Neural progenitor cell (in vitro differentiated cells): ENCODE measurements around the gene CD300LD. TPM values are rescaled to one million over a fixed set of nuclear protein-coding genes. Genes with fewer than 3 reads are reported as not detected.

Source experiments
- DNase-seq: peaks from one replicate; pipeline ENCODE4 v3.0.0-alpha.2; 2016; ENCODE audit warnings: low spot score
- H2AFZ ChIP-seq: fragments of 200-600 bp; sonication (generic); replicated peaks from 2 replicates; pipeline ENCODE4 v1.6.1; 2016; ENCODE audit warnings: antibody characterized with exemption
- H3F3A ChIP-seq: fragments of 200-600 bp; sonication (generic); 2 replicates; pipeline ENCODE4 v1.6.1; 2016; ENCODE audit warnings: antibody characterized with exemption, low read depth
- H3K27ac ChIP-seq: fragments of 200-600 bp; sonication (generic); 2 replicates; pipeline ENCODE4 v1.5.1; 2016; ENCODE audit warnings: mild to moderate bottlenecking
- H3K27me3 ChIP-seq: fragments of 200-600 bp; sonication (generic); 2 replicates; pipeline ENCODE4 v1.6.1; 2016; ENCODE audit warnings: mild to moderate bottlenecking, moderate library complexity
- H3K36me3 ChIP-seq: fragments of 200-600 bp; sonication (generic); 2 replicates; pipeline ENCODE4 v1.5.1; 2016
- H3K4me1 ChIP-seq: fragments of 200-600 bp; sonication (generic); 2 replicates; pipeline ENCODE4 v1.6.1; 2016; ENCODE audit warnings: mixed run types
- H3K4me2 ChIP-seq: fragments of 200-600 bp; sonication (generic); 2 replicates; pipeline ENCODE4 v1.6.1; 2016
- H3K4me3 ChIP-seq: fragments of 200-600 bp; sonication (generic); 2 replicates; pipeline ENCODE4 v1.5.1; 2016
- H3K79me2 ChIP-seq: fragments of 200-600 bp; sonication (generic); 2 replicates; pipeline ENCODE4 v1.6.1; 2016; ENCODE audit warnings: low read depth
- H3K9ac ChIP-seq: fragments of 200-600 bp; sonication (generic); 2 replicates; pipeline ENCODE4 v1.6.1; 2016
- H3K9me3 ChIP-seq: fragments of 200-600 bp; sonication (generic); 2 replicates; pipeline ENCODE4 v1.5.1; 2016; ENCODE audit warnings: low read depth
- H4K20me1 ChIP-seq: fragments of 200-600 bp; sonication (generic); 2 replicates; pipeline ENCODE4 v1.6.1; 2016; ENCODE audit warnings: low read depth
- H3K27ac Mint-ChIP-seq: 3 replicates; pipeline ENCODE4 v1.8.0; 2021; ENCODE audit warnings: mixed read lengths
- H3K27me3 Mint-ChIP-seq: 2 replicates; pipeline ENCODE4 v1.8.0; 2022; ENCODE audit warnings: low read depth, mild to moderate bottlenecking, inconsistent platforms, moderate library complexity, mixed read lengths; ENCODE audit not compliant: insufficient read depth
- H3K36me3 Mint-ChIP-seq: 3 replicates; pipeline ENCODE4 v1.8.0; 2021; ENCODE audit warnings: mixed read lengths
- H3K4me1 Mint-ChIP-seq: 3 replicates; pipeline ENCODE4 v1.8.0; 2021; ENCODE audit warnings: mixed read lengths
- H3K4me3 Mint-ChIP-seq: 3 replicates; pipeline ENCODE4 v1.8.0; 2021; ENCODE audit warnings: mild to moderate bottlenecking, moderate library complexity, mixed read lengths
- H3K9me3 Mint-ChIP-seq: 3 replicates; pipeline ENCODE4 v1.8.0; 2020; ENCODE audit warnings: mixed read lengths
- CTCF ChIP-seq: fragments of 200-600 bp; sonication (generic); IDR thresholded peaks from 2 replicates; pipeline ENCODE4 v1.5.1; 2017; ENCODE audit warnings: antibody characterized with exemption, mild to moderate bottlenecking
- EZH2 ChIP-seq: fragments of 200-600 bp; sonication (generic); IDR thresholded peaks from 2 replicates; pipeline ENCODE4 v1.6.1; 2017; ENCODE audit warnings: antibody characterized with exemption, mild to moderate bottlenecking, moderate library complexity
- EZH2phosphoT487 ChIP-seq: fragments of 200-600 bp; sonication (generic); IDR thresholded peaks from 2 replicates; pipeline ENCODE4 v1.6.1; 2017; ENCODE audit warnings: antibody characterized with exemption
- total RNA-seq: library from RNA; depleted of rRNA; stranded (reverse); fragments of >200 nt; gene quantifications from 2 replicates; pipeline ENCODE4 v1.2.3, GENCODE V29; 2015; ENCODE audit warnings: low replicate concordance

CD300LD gene
- total RNA-seq, 1 donor from 2014 or later: not detected

GRCh38 chr17:74625661-74626060, 33.6 kb upstream of the CD300LD start:
- no peaks in the 10 kb centered on the region for H3K36me3 ChIP-seq
- H3F3A ChIP-seq: no peaks in the 10 kb centered on the region
- TF ChIP-seq EZH2: no peak
- no peak for TF ChIP-seq EZH2phosphoT487
- no peak for TF ChIP-seq CTCF
- Mint-ChIP-seq H3K9me3 (no peaks in the 10 kb centered on the region), H3K27ac (no peak overlapping the region), H3K36me3 (no peaks in the 10 kb centered on the region), H3K27me3 (peaks cover 11% of the 10 kb centered on the region), H3K4me3 (no peak overlapping the region), H3K4me1 (peaks cover 3% of the 10 kb centered on the region)
- no peaks in the 10 kb centered on the region for H4K20me1 ChIP-seq
- H3K4me2 ChIP-seq: no peak overlapping the region
- peaks cover 53% of the 10 kb centered on the region for H3K27me3 ChIP-seq
- no peaks in the 10 kb centered on the region for H3K79me2 ChIP-seq
- DNase-seq: no peak
- no peak overlapping the region for H3K4me3 ChIP-seq
- H2AFZ ChIP-seq: no peak overlapping the region
- H3K4me1 ChIP-seq: peaks cover 3% of the 10 kb centered on the region
- no peak overlapping the region for H3K27ac ChIP-seq
- H3K9me3 ChIP-seq: no peaks in the 10 kb centered on the region
- H3K9ac ChIP-seq: no peak overlapping the region

- H3K27me3 Mint-ChIP-seq: peaks cover 11% of the 10 kb centered on the region
- no peak for TF ChIP-seq CTCF
- TF ChIP-seq EZH2: no peak
- H3K9me3 Mint-ChIP-seq: no peaks in the 10 kb centered on the region
Observed at GRCh38 chr17:74624131-74624530, 32.0 kb upstream of the CD300LD start.

GRCh38 chr17:74623693-74624093, 31.6 kb upstream of the CD300LD start, which contains the start of gene CD300E:
CD300E (minus strand) TSS chr17:74623738; CDS start chr17:74623621, 117 bp downstream.
- no peaks in the 10 kb centered on the region for H3K79me2 ChIP-seq
- no peak for DNase-seq
- no peak within 1 kb of the TSS for H3K9ac ChIP-seq
- no peaks in the 10 kb centered on the region for H4K20me1 ChIP-seq
- no peak within 1 kb of the TSS for H3K4me3 Mint-ChIP-seq
- H3K27ac Mint-ChIP-seq: no peak within 1 kb of the TSS
- no peaks in the 10 kb centered on the region for H3K4me1 Mint-ChIP-seq
- no peaks in the 10 kb centered on the region for H3K9me3 ChIP-seq
- H3K36me3 Mint-ChIP-seq: no peaks in the 10 kb centered on the region
- H3K9me3 Mint-ChIP-seq: no peaks in the 10 kb centered on the region
- no peak within 1 kb of the TSS for H3K27ac ChIP-seq
- TF ChIP-seq EZH2phosphoT487: no peak
- no peak for TF ChIP-seq CTCF
- TF ChIP-seq EZH2: no peak
- H3F3A ChIP-seq: no peaks in the 10 kb centered on the region
- H2AFZ ChIP-seq: no peak within 1 kb of the TSS
- peaks cover 14% of the 10 kb centered on the region for H3K27me3 Mint-ChIP-seq
- no peak within 1 kb of the TSS for H3K4me3 ChIP-seq
- peaks cover 60% of the 10 kb centered on the region for H3K27me3 ChIP-seq
- no peaks in the 10 kb centered on the region for H3K36me3 ChIP-seq
- H3K4me2 ChIP-seq: no peak within 1 kb of the TSS
- H3K4me1 ChIP-seq: no peaks in the 10 kb centered on the region

More at GRCh38 chr17:74624131-74624530, 32.0 kb upstream of the CD300LD start:
- Histone ChIP-seq H3K4me3 (no peak overlapping the region), H4K20me1 (no peaks in the 10 kb centered on the region), H3K27ac (no peak overlapping the region), H3K4me1 (no peaks in the 10 kb centered on the region), H3K36me3 (no peaks in the 10 kb centered on the region), H3K27me3 (peaks cover 58% of the 10 kb centered on the region), H3K9ac (no peak overlapping the region), H3K9me3 (no peaks in the 10 kb centered on the region), H2AFZ (no peak overlapping the region), H3F3A (no peaks in the 10 kb centered on the region), H3K79me2 (no peaks in the 10 kb centered on the region), H3K4me2 (no peak overlapping the region)
- no peak for DNase-seq
- H3K4me3 Mint-ChIP-seq: no peak overlapping the region
- no peaks in the 10 kb centered on the region for H3K4me1 Mint-ChIP-seq
- no peaks in the 10 kb centered on the region for H3K36me3 Mint-ChIP-seq
- H3K27ac Mint-ChIP-seq: no peak overlapping the region
